ENCODE data around the gene TRPC4.

DNA sequence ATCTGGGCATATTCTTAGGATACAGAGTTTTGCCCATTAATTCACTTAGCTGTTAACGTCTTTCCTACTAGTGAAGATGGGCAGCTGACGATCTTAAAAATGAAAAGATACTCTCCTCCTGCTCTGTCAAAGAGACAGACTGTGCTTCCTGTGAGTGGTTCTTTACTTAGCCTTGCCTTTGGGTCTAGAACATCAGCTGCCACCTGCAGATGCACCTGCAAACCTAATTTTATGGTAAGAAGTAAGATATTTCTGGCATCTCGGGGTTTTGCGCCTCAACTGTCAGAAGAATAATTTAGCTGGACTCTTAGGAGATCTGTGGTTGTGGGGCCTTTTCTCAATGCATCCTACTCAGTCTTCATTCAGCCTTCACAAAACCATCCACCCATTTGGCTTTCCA lies 36.2 kb downstream of the TRPC4 start:
- TF ChIP-seq POLR2AphosphoS5 (IDR thresholded peaks at IDR 0.05) (no peak), POLR2A (IDR thresholded peaks at IDR 0.05) (no peak)
- TF ChIP-seq, protein P1, sequence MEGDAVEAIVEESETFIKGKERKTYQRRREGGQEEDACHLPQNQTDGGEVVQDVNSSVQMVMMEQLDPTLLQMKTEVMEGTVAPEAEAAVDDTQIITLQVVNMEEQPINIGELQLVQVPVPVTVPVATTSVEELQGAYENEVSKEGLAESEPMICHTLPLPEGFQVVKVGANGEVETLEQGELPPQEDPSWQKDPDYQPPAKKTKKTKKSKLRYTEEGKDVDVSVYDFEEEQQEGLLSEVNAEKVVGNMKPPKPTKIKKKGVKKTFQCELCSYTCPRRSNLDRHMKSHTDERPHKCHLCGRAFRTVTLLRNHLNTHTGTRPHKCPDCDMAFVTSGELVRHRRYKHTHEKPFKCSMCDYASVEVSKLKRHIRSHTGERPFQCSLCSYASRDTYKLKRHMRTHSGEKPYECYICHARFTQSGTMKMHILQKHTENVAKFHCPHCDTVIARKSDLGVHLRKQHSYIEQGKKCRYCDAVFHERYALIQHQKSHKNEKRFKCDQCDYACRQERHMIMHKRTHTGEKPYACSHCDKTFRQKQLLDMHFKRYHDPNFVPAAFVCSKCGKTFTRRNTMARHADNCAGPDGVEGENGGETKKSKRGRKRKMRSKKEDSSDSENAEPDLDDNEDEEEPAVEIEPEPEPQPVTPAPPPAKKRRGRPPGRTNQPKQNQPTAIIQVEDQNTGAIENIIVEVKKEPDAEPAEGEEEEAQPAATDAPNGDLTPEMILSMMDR (IDR thresholded peaks at IDR 0.05) = no peak

Data from transverse colon (tissue), 4 donors.